ENCODE measurements around the gene FILIP1. TPM values are rescaled to one million over a fixed set of nuclear protein-coding genes. Genes with fewer than 3 reads are reported as not detected.
"Not testable (repeated sequence)": the region's sequence is repeated elsewhere in the genome, so short reads cannot be mapped to it uniquely, and the experiment has no call there.

FILIP1 gene
- total RNA-seq, 1 donor from 2014 or later = 11.3 TPM

- no peak for DNase-seq (ENCODE audit: low spot score)
Observed at GRCh38 chr6:75419980-75420379, 73.6 kb downstream of the FILIP1 start.

- DNase-seq (ENCODE audit: low spot score) = no peak
Observed at GRCh38 chr6:75419416-75419815, 74.2 kb downstream of the FILIP1 start.

- no peak for DNase-seq (ENCODE audit: low spot score)
Observed at GRCh38 chr6:75418233-75418632, 75.4 kb downstream of the FILIP1 start.

- no peak for DNase-seq (ENCODE audit: low spot score)
Observed at GRCh38 chr6:75416443-75416842, 77.2 kb downstream of the FILIP1 start.

GRCh38 chr6:75415804-75416203 lies 77.8 kb downstream of the FILIP1 start:
- DNase-seq (ENCODE audit: low spot score) = no peak

- no peak for DNase-seq (ENCODE audit: low spot score)
Observed at GRCh38 chr6:75414445-75415021, 79.1 kb downstream of the FILIP1 start.

- no peak for DNase-seq (ENCODE audit: low spot score)
Observed at GRCh38 chr6:75412969-75413662, 80.5 kb downstream of the FILIP1 start.

- not testable (repeated sequence) for DNase-seq (ENCODE audit: low spot score)
Observed at GRCh38 chr6:75410564-75410963, 83.0 kb downstream of the FILIP1 start.

GRCh38 chr6:75409928-75410327 lies 83.7 kb downstream of the FILIP1 start:
- DNase-seq (ENCODE audit: low spot score) = no peak

- no peak for DNase-seq (ENCODE audit: low spot score)
Observed at GRCh38 chr6:75409286-75409685, 84.3 kb downstream of the FILIP1 start.

- DNase-seq (ENCODE audit: low spot score) = no peak
Observed at GRCh38 chr6:75403563-75404080, 90.0 kb downstream of the FILIP1 start.

- DNase-seq (ENCODE audit: low spot score) = no peak
Observed at GRCh38 chr6:75402296-75402695, 91.3 kb downstream of the FILIP1 start.

- no peak for DNase-seq (ENCODE audit: low spot score)
Observed at GRCh38 chr6:75397656-75398465, 95.7 kb downstream of the FILIP1 start.

- no peak for DNase-seq (ENCODE audit: low spot score)
Observed at GRCh38 chr6:75397171-75397570, 96.4 kb downstream of the FILIP1 start.

- DNase-seq (ENCODE audit: low spot score) = no peak
Observed at GRCh38 chr6:75396005-75396800, 97.4 kb downstream of the FILIP1 start.

GRCh38 chr6:75393806-75394205 lies 99.8 kb downstream of the FILIP1 start:
- no peak for DNase-seq (ENCODE audit: low spot score)

- DNase-seq (ENCODE audit: low spot score) = no peak
Observed at GRCh38 chr6:75391276-75391675, 102.3 kb downstream of the FILIP1 start.

- DNase-seq (ENCODE audit: low spot score) = no peak
Observed at GRCh38 chr6:75386050-75386770, 107.4 kb downstream of the FILIP1 start.

- no peak for DNase-seq (ENCODE audit: low spot score)
Observed at GRCh38 chr6:75384116-75384515, 109.5 kb downstream of the FILIP1 start.

GRCh38 chr6:75382634-75382900 lies 111.0 kb downstream of the FILIP1 start:
- no peak for DNase-seq (ENCODE audit: low spot score)

GRCh38 chr6:75381877-75382633 lies 111.5 kb downstream of the FILIP1 start:
- no peak for DNase-seq (ENCODE audit: low spot score)

Data from ureter (tissue), 1 donor.